Measurements from ENCODE around the gene ABCD1.
A peak's percentile ranks its signal among the peaks of the same experiment; 100 is the strongest.

ABCD1 gene

GRCh38 chrX:153770601-153771414, 46.2 kb downstream of the ABCD1 start:
- H3K4me3 Mint-ChIP-seq: no peak overlapping the region
- no peaks in the 10 kb centered on the region for H3K36me3 Mint-ChIP-seq (ENCODE audit: low read depth)
- H3K4me1 Mint-ChIP-seq: peaks cover 7% of the 10 kb centered on the region
- H3K27me3 Mint-ChIP-seq (ENCODE audit: low read depth, poor library complexity): peaks cover 4% of the 10 kb centered on the region
- H3K27ac Mint-ChIP-seq: no peak overlapping the region
- peaks cover 27% of the 10 kb centered on the region for H3K9me3 Mint-ChIP-seq
- TF ChIP-seq CTCF (IDR thresholded peaks at IDR 0.05): no peak
- DNase-seq: no peak

- no peaks in the 10 kb centered on the region for H3K36me3 Mint-ChIP-seq (ENCODE audit: low read depth)
- peaks cover 2% of the 10 kb centered on the region for H3K4me1 Mint-ChIP-seq
- no peak overlapping the region for H3K4me3 Mint-ChIP-seq
- peaks cover 4% of the 10 kb centered on the region for H3K27me3 Mint-ChIP-seq (ENCODE audit: low read depth, poor library complexity)
- no peak for TF ChIP-seq CTCF (IDR thresholded peaks at IDR 0.05)
- no peak for DNase-seq
- H3K27ac Mint-ChIP-seq: no peak overlapping the region
- H3K9me3 Mint-ChIP-seq: peaks cover 24% of the 10 kb centered on the region
These were observed 47.0 kb downstream of the ABCD1 start for GRCh38 chrX:153771415-153772315.

- Mint-ChIP-seq H3K4me1 (no peaks in the 10 kb centered on the region), H3K27me3 (ENCODE audit: low read depth, poor library complexity) (peaks cover 4% of the 10 kb centered on the region), H3K27ac (no peak overlapping the region), H3K9me3 (peaks cover 21% of the 10 kb centered on the region), H3K36me3 (ENCODE audit: low read depth) (no peaks in the 10 kb centered on the region), H3K4me3 (no peak overlapping the region)
- TF ChIP-seq CTCF (IDR thresholded peaks at IDR 0.05): no peak
- no peak for DNase-seq
These were observed 47.9 kb downstream of the ABCD1 start for GRCh38 chrX:153772316-153773217.

- no peak for DNase-seq
- no peaks in the 10 kb centered on the region for H3K36me3 Mint-ChIP-seq (ENCODE audit: low read depth)
- peaks cover 4% of the 10 kb centered on the region for H3K27me3 Mint-ChIP-seq (ENCODE audit: low read depth, poor library complexity)
- H3K4me3 Mint-ChIP-seq: no peak overlapping the region
- H3K9me3 Mint-ChIP-seq: peaks cover 21% of the 10 kb centered on the region
- no peak overlapping the region for H3K27ac Mint-ChIP-seq
- H3K4me1 Mint-ChIP-seq: no peaks in the 10 kb centered on the region
- no peak for TF ChIP-seq CTCF (IDR thresholded peaks at IDR 0.05)
These were observed 48.6 kb downstream of the ABCD1 start for GRCh38 chrX:153773218-153773611.

GRCh38 chrX:153773741-153774575, 49.3 kb downstream of the ABCD1 start:
- H3K4me1 Mint-ChIP-seq: no peaks in the 10 kb centered on the region
- H3K27me3 Mint-ChIP-seq (ENCODE audit: low read depth, poor library complexity): peaks cover 4% of the 10 kb centered on the region
- H3K27ac Mint-ChIP-seq: no peak overlapping the region

More at GRCh38 chrX:153773741-153774575, 49.3 kb downstream of the ABCD1 start:
- no peak for TF ChIP-seq CTCF (IDR thresholded peaks at IDR 0.05)
- Mint-ChIP-seq H3K36me3 (ENCODE audit: low read depth) (no peaks in the 10 kb centered on the region), H3K4me3 (no peak overlapping the region), H3K9me3 (peaks cover 21% of the 10 kb centered on the region)
- DNase-seq: peak; percentile 0
